A673 (cell line): ENCODE results near the gene SFMBT2.

Experiments used
- EZH2 ChIP-seq: fragments of 200-600 bp; sonication (generic); IDR thresholded peaks from 2 replicates; pipeline ENCODE4 v1.6.1; 2017; ENCODE audit warnings: borderline replicate concordance, low read depth, mild to moderate bottlenecking, mixed read lengths, antibody characterized with exemption, low read length; ENCODE audit not compliant: poor library complexity, severe bottlenecking
- TF ChIP-seq, protein P1 (sequence below): fragments of 300-800, 200-600 bp; sonication (generic); conservative IDR thresholded peaks from 2 replicates; pipeline ENCODE4 v1.5.1; 2017; ENCODE audit warnings: low read depth, mild to moderate bottlenecking, antibody characterized with exemption, low read length, moderate library complexity, mixed read lengths

- TF ChIP-seq, protein P1, sequence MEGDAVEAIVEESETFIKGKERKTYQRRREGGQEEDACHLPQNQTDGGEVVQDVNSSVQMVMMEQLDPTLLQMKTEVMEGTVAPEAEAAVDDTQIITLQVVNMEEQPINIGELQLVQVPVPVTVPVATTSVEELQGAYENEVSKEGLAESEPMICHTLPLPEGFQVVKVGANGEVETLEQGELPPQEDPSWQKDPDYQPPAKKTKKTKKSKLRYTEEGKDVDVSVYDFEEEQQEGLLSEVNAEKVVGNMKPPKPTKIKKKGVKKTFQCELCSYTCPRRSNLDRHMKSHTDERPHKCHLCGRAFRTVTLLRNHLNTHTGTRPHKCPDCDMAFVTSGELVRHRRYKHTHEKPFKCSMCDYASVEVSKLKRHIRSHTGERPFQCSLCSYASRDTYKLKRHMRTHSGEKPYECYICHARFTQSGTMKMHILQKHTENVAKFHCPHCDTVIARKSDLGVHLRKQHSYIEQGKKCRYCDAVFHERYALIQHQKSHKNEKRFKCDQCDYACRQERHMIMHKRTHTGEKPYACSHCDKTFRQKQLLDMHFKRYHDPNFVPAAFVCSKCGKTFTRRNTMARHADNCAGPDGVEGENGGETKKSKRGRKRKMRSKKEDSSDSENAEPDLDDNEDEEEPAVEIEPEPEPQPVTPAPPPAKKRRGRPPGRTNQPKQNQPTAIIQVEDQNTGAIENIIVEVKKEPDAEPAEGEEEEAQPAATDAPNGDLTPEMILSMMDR = no peak
- TF ChIP-seq EZH2 = no peak
Observed at GRCh38 chr10:7150349-7150748, 260.5 kb downstream of the SFMBT2 start.
